ENCODE results near the gene RYK.

DNA sequence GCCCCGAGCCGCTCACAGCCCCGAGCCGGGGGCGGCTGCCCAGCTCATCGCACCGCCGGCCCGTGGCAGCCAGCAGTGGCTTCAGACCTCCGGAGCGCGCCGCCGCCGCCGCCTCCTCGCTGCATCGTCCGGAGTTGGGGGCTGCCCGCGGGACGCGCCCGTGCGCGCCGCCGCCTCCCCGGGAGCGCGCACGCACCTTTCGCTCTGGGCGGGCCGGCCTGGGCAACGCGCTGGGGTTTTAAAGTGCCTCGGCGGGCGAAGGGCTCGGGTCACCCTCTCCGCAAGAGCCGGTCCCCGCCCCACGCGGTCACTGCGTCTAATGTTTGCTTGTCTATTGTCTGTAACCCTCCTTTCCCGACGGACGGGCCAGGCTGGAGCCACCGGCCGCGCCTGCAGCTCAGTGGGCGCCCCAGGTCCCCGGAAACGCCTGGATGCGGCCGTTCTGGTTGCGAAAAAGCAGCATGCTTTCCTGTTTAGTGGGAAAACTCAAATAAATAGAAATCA, at the start of gene RYK:
- TF ChIP-seq, protein P1, sequence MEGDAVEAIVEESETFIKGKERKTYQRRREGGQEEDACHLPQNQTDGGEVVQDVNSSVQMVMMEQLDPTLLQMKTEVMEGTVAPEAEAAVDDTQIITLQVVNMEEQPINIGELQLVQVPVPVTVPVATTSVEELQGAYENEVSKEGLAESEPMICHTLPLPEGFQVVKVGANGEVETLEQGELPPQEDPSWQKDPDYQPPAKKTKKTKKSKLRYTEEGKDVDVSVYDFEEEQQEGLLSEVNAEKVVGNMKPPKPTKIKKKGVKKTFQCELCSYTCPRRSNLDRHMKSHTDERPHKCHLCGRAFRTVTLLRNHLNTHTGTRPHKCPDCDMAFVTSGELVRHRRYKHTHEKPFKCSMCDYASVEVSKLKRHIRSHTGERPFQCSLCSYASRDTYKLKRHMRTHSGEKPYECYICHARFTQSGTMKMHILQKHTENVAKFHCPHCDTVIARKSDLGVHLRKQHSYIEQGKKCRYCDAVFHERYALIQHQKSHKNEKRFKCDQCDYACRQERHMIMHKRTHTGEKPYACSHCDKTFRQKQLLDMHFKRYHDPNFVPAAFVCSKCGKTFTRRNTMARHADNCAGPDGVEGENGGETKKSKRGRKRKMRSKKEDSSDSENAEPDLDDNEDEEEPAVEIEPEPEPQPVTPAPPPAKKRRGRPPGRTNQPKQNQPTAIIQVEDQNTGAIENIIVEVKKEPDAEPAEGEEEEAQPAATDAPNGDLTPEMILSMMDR (conservative IDR thresholded peaks at IDR 0.05 in 1 of 2, IDR thresholded peaks at IDR 0.05 in 1 of 2; ENCODE audit: low read depth in 1 of 2, low read length in 2 of 2), result no peak
- TF ChIP-seq EZH2 (IDR thresholded peaks at IDR 0.05; ENCODE audit: low read length, missing control alignments), result no peak
